Panc1 (cell line): Measurements from ENCODE around the gene RNF182. TPM values are rescaled to one million over a fixed set of nuclear protein-coding genes. Genes with fewer than 3 reads are reported as not detected.

Experiments used
- ATAC-seq: fragments of 200-7000 bp; cut with Tn5 transposase; 2 replicates; pipeline ENCODE4 v1.9.1; 2020; ENCODE audit warnings: mild to moderate bottlenecking, moderate library complexity
- BruUV-seq: library from RNA; stranded (reverse); fragments of 400-500 nt; replicated peaks from 2 replicates; lab custom pipeline; 2021; lab: Mats Ljungman, UMichigan
- CTCF ChIA-PET: fragments of 300-600 bp; sonication (Branson Sonifier 250); formaldehyde crosslinking; loops from one replicate; lab custom pipeline; 2022; ENCODE audit warnings: antibody characterized with exemption; lab: Charles Lee
- POLR2A ChIA-PET: fragments of 300-600 bp; sonication (Branson Sonifier 250); formaldehyde crosslinking; loops from one replicate; lab custom pipeline; 2022; ENCODE audit warnings: antibody characterized with exemption; lab: Charles Lee
- DNase-seq: peaks from one replicate; pipeline ENCODE4 v3.0.0-alpha.2; 2010; ENCODE audit warnings: low read depth, low spot score
- H3K27ac ChIP-seq: 2 replicates; pipeline ENCODE4 v1.5.1; 2011; ENCODE audit warnings: mild to moderate bottlenecking, low read length, inconsistent platforms
- H3K27me3 ChIP-seq: fragments of 200-500 bp; sonication (Bioruptor generic); 2 replicates; pipeline ENCODE4 v1.6.0; 2014; ENCODE audit warnings: low read length, inconsistent platforms; ENCODE audit not compliant: control insufficient read depth, insufficient read depth
- H3K36me3 ChIP-seq: fragments of 200-500 bp; sonication (Bioruptor generic); 2 replicates; pipeline ENCODE4 v1.5.1; 2014; ENCODE audit warnings: inconsistent platforms, mild to moderate bottlenecking, low read length, moderate library complexity; ENCODE audit not compliant: control insufficient read depth, insufficient read depth
- H3K4me1 ChIP-seq: 2 replicates; pipeline ENCODE4 v1.5.1; 2011; ENCODE audit warnings: inconsistent platforms, mild to moderate bottlenecking, low read length, moderate library complexity; ENCODE audit not compliant: control insufficient read depth, insufficient read depth
- H3K4me3 ChIP-seq, 2 experiments: 2 replicates each; pipeline ENCODE4 v1.5.1; 2011 to 2012; ENCODE audit warnings: low read depth in 2 of 2, low read length in 2 of 2, mild to moderate bottlenecking in 2 of 2, inconsistent platforms in 1 of 2, moderate library complexity in 1 of 2
- H3K9me3 ChIP-seq: fragments of 200-500 bp; sonication (Bioruptor generic); 2 replicates; pipeline ENCODE4 v1.5.1; 2014; ENCODE audit warnings: low read depth, mild to moderate bottlenecking, inconsistent platforms, low read length, moderate library complexity; ENCODE audit not compliant: control insufficient read depth, insufficient read depth
- CTCF ChIP-seq: fragments of 450-650 bp; IDR thresholded peaks from 2 replicates; pipeline ENCODE4 v1.5.1; 2017; ENCODE audit warnings: mild to moderate bottlenecking
- POLR2AphosphoS5 ChIP-seq: IDR thresholded peaks from 2 replicates; pipeline ENCODE4 v1.6.1; 2012; ENCODE audit warnings: mild to moderate bottlenecking, low read depth, low read length, moderate library complexity
- REST ChIP-seq, 2 experiments: IDR thresholded peaks; 2 replicates each; pipeline ENCODE4 v1.6.1; 2011 to 2012; ENCODE audit warnings: low read depth in 2 of 2, control low read depth in 1 of 2, low read length in 1 of 2, mild to moderate bottlenecking in 1 of 2, moderate library complexity in 1 of 2; ENCODE audit not compliant: insufficient read depth in 1 of 2
- SIN3A ChIP-seq: IDR thresholded peaks from 2 replicates; pipeline ENCODE4 v1.6.1; 2012; ENCODE audit warnings: low read depth, mild to moderate bottlenecking, low read length, moderate library complexity, borderline replicate concordance; ENCODE audit not compliant: insufficient read depth
- TCF7L2 ChIP-seq: IDR thresholded peaks from 2 replicates; pipeline ENCODE4 v1.6.1; 2011; ENCODE audit warnings: mild to moderate bottlenecking, low read depth, low read length, inconsistent platforms
- in situ Hi-C: cut with HindIII; loops from 2 replicates; pipeline ENCODE4 v1.10.0; 2016; ENCODE audit warnings: low sequenced_read_pairs, low pct_unique_long_range_greater_than_20kb
- intact Hi-C: fragments of 100-400 bp; cut with micrococcal nuclease; formaldehyde crosslinking; loops from one replicate; pipeline ENCODE4 v1.10.0; 2022; ENCODE audit not compliant: unreplicated experiment
- total RNA-seq: library from RNA; stranded (reverse); gene quantifications from one replicate; pipeline ENCODE4 v1.2.1, GENCODE V29; 2021; ENCODE audit not compliant: unreplicated experiment

The RNF182 gene
- total RNA-seq, 1 experiment from 2014 or later: 22.2 TPM

GRCh38 chr6:13916230-13916944, 8.4 kb upstream of the RNF182 start:
- BruUV-seq: no TSS peak
- intact Hi-C loops (no loop called here), in situ Hi-C loops (no loop called here)
- DNase-seq: no peak
- H3K27ac ChIP-seq: no peak overlapping the region
- TF ChIP-seq POLR2AphosphoS5 (no peak), CTCF (no peak), TCF7L2 (no peak), SIN3A (no peak), REST (IDR thresholded peaks at IDR 0.05; ENCODE audit: insufficient read depth in 1 of 2, low read depth in 2 of 2, low read length in 1 of 2) (no peak)
- CTCF ChIA-PET: no interaction called here
- no peak for ATAC-seq
- POLR2A ChIA-PET: no interaction called here
- no peak overlapping the region for H3K4me3 ChIP-seq
- no peaks in the 10 kb centered on the region for H3K36me3 ChIP-seq
- no peaks in the 10 kb centered on the region for H3K9me3 ChIP-seq
- no peaks in the 10 kb centered on the region for H3K4me1 ChIP-seq
- no peaks in the 10 kb centered on the region for H3K27me3 ChIP-seq

GRCh38 chr6:13917141-13917540, 7.6 kb upstream of the RNF182 start:
- in situ Hi-C loops: no loop called here
- BruUV-seq: no TSS peak
- no peaks in the 10 kb centered on the region for H3K9me3 ChIP-seq
- intact Hi-C loops: no loop called here
- ATAC-seq (no peak), DNase-seq (no peak)
- H3K4me3 ChIP-seq: no peak overlapping the region
- no peaks in the 10 kb centered on the region for H3K36me3 ChIP-seq
- POLR2A ChIA-PET: no interaction called here
- no peaks in the 10 kb centered on the region for H3K27me3 ChIP-seq
- TF ChIP-seq TCF7L2 (no peak), CTCF (no peak)
- no peak overlapping the region for H3K27ac ChIP-seq
- CTCF ChIA-PET: no interaction called here
- H3K4me1 ChIP-seq: no peaks in the 10 kb centered on the region
